PFSK-1 (cell line): ENCODE measurements around the gene SFMBT2.

Experiments
- FOXP2 ChIP-seq: optimal IDR thresholded peaks from 2 replicates; pipeline ENCODE3; 2011; ENCODE audit warnings: borderline replicate concordance, control low read depth, inconsistent platforms; ENCODE audit not compliant: insufficient read depth; ENCODE audit errors: extremely low read length, extremely low read depth
- POLR2AphosphoS5 ChIP-seq: IDR thresholded peaks from 2 replicates; pipeline ENCODE4 v1.6.1; 2012; ENCODE audit warnings: low read depth, mild to moderate bottlenecking, control low read depth, low read length, moderate library complexity
- SIN3A ChIP-seq: IDR thresholded peaks from 2 replicates; pipeline ENCODE4 v1.6.1; 2012; ENCODE audit warnings: mild to moderate bottlenecking, low read length, moderate library complexity, borderline replicate concordance; ENCODE audit not compliant: insufficient read depth
- TAF1 ChIP-seq: IDR thresholded peaks from 2 replicates; pipeline ENCODE4 v1.6.1; 2012; ENCODE audit warnings: low read length, control low read depth, borderline replicate concordance; ENCODE audit not compliant: insufficient read depth
- TF ChIP-seq, protein P1 (sequence below), 2 experiments: IDR thresholded peaks; 2 replicates each; pipeline versions ENCODE4 v1.6.1 to v1.8.0; 2011 to 2012; ENCODE audit warnings: low read depth in 2 of 2, low read length in 2 of 2, control low read depth in 1 of 2, inconsistent platforms in 1 of 2, mild to moderate bottlenecking in 1 of 2, moderate library complexity in 1 of 2; ENCODE audit not compliant: insufficient read depth in 1 of 2

DNA sequence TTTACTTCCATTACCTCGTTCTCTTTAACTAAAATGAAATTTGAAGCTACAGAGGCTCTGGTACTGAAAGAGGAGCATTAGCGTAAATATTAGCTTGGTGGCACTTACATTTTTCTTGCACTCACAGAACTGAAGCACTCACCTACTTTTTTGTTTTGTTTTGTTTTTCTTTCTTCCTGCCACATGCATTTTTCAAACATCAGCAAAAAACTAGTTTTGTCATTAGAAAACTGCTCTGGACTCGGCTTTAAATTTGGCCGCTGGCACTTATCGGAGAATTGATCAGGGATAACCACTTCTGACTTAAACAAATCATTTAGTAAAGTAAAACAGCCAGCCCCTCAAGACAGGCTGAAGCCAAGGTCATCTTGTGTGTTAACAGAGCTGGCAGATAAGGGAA, 216.3 kb downstream of the SFMBT2 start:
- TF ChIP-seq SIN3A = no peak
- no peak for TF ChIP-seq POLR2AphosphoS5
- TF ChIP-seq, protein P1, sequence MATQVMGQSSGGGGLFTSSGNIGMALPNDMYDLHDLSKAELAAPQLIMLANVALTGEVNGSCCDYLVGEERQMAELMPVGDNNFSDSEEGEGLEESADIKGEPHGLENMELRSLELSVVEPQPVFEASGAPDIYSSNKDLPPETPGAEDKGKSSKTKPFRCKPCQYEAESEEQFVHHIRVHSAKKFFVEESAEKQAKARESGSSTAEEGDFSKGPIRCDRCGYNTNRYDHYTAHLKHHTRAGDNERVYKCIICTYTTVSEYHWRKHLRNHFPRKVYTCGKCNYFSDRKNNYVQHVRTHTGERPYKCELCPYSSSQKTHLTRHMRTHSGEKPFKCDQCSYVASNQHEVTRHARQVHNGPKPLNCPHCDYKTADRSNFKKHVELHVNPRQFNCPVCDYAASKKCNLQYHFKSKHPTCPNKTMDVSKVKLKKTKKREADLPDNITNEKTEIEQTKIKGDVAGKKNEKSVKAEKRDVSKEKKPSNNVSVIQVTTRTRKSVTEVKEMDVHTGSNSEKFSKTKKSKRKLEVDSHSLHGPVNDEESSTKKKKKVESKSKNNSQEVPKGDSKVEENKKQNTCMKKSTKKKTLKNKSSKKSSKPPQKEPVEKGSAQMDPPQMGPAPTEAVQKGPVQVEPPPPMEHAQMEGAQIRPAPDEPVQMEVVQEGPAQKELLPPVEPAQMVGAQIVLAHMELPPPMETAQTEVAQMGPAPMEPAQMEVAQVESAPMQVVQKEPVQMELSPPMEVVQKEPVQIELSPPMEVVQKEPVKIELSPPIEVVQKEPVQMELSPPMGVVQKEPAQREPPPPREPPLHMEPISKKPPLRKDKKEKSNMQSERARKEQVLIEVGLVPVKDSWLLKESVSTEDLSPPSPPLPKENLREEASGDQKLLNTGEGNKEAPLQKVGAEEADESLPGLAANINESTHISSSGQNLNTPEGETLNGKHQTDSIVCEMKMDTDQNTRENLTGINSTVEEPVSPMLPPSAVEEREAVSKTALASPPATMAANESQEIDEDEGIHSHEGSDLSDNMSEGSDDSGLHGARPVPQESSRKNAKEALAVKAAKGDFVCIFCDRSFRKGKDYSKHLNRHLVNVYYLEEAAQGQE (IDR thresholded peaks at IDR 0.05; ENCODE audit: insufficient read depth in 1 of 2, low read depth in 2 of 2, low read length in 2 of 2) = no peak
- TF ChIP-seq FOXP2 = no peak
- TF ChIP-seq TAF1 = no peak
